Stimulated activated CD4-positive, alpha-beta T cell treated with anti-CD3 and anti-CD28 coated beads, Interleukin-15, amount 100 ng/mL, for 48 hours (primary cell): ENCODE measurements around the gene RAI1.

Experiments
- DNase-seq, 2 donors: peaks; one replicate each; pipeline ENCODE4 v3.0.0-alpha.2; 2020; ENCODE audit warnings: low read depth in 2 of 2

The RAI1 gene

GRCh38 chr17:17749025-17749772 is 67.9 kb downstream of the RAI1 start:
- DNase-seq, result no peak

GRCh38 chr17:17749921-17750320 is 68.7 kb downstream of the RAI1 start:
- peak; percentile 26 to 30 for DNase-seq

GRCh38 chr17:17750881-17751280 is 69.6 kb downstream of the RAI1 start:
- DNase-seq, result peak in 1 of 2 donors; percentile 24

- DNase-seq, result no peak
These were observed 70.3 kb downstream of the RAI1 start for GRCh38 chr17:17751489-17752088.

GRCh38 chr17:17752089-17752820 is 71.0 kb downstream of the RAI1 start:
- DNase-seq, result peak; percentile 95 to 96

GRCh38 chr17:17752821-17753321 is 71.6 kb downstream of the RAI1 start:
- DNase-seq, result no peak

- DNase-seq, result no peak
These were observed 73.7 kb downstream of the RAI1 start for GRCh38 chr17:17754719-17755686.

GRCh38 chr17:17755715-17756114 is 74.5 kb downstream of the RAI1 start:
- DNase-seq, result no peak

GRCh38 chr17:17757391-17757791 is 76.1 kb downstream of the RAI1 start:
- peak in 1 of 2 donors; percentile 13 for DNase-seq

- no peak for DNase-seq
These were observed 76.9 kb downstream of the RAI1 start for GRCh38 chr17:17757956-17758845.

GRCh38 chr17:17758941-17759563 is 77.8 kb downstream of the RAI1 start:
- no peak for DNase-seq

GRCh38 chr17:17760350-17760749 is 79.1 kb downstream of the RAI1 start:
- DNase-seq, result no peak

- DNase-seq, result no peak
These were observed 79.8 kb downstream of the RAI1 start for GRCh38 chr17:17760872-17761550.

GRCh38 chr17:17761894-17762743 is 80.9 kb downstream of the RAI1 start:
- DNase-seq, result no peak

GRCh38 chr17:17762744-17763105 is 81.5 kb downstream of the RAI1 start:
- DNase-seq, result no peak

- DNase-seq, result no peak
These were observed 81.9 kb downstream of the RAI1 start for GRCh38 chr17:17763136-17763535.

- no peak for DNase-seq
These were observed 82.5 kb downstream of the RAI1 start for GRCh38 chr17:17763734-17764133.

- no peak for DNase-seq
These were observed 84.3 kb downstream of the RAI1 start for GRCh38 chr17:17765359-17766076.
